Measurements from ENCODE around the gene NR5A1. TPM values are rescaled to one million over a fixed set of nuclear protein-coding genes. Genes with fewer than 3 reads are reported as not detected.

NR5A1 gene
- total RNA-seq, 1 donor from 2014 or later, result not detected

GRCh38 chr9:124485201-124485600, 22.0 kb downstream of the NR5A1 start:
- Histone ChIP-seq H3K9me3 (replicated peaks) (no peaks in the 10 kb centered on the region), H3K4me1 (no peaks in the 10 kb centered on the region), H3K4me3 (no peak overlapping the region), H3K36me3 (no peaks in the 10 kb centered on the region), H3K27ac (replicated peaks) (no peak overlapping the region), H3K27me3 (ENCODE audit: low read depth) (peaks cover 95% of the 10 kb centered on the region)
- no peak for DNase-seq
- TF ChIP-seq CTCF (IDR thresholded peaks at IDR 0.05; ENCODE audit: borderline replicate concordance), result no peak
- intact Hi-C loops (cut with micrococcal nuclease), result no loop called here

- DNase-seq, result no peak
- no peaks in the 10 kb centered on the region for H3K4me1 ChIP-seq
- H3K27ac ChIP-seq (replicated peaks), result no peak overlapping the region
- no peak for TF ChIP-seq CTCF (IDR thresholded peaks at IDR 0.05; ENCODE audit: borderline replicate concordance)
- no peak overlapping the region for H3K4me3 ChIP-seq
- intact Hi-C loops (cut with micrococcal nuclease), result no loop called here
- no peaks in the 10 kb centered on the region for H3K36me3 ChIP-seq
- H3K9me3 ChIP-seq (replicated peaks), result no peaks in the 10 kb centered on the region
- peaks cover 100% of the 10 kb centered on the region for H3K27me3 ChIP-seq (ENCODE audit: low read depth)
Observed at GRCh38 chr9:124483481-124483880, 23.7 kb downstream of the NR5A1 start.

- peaks cover 8% of the 10 kb centered on the region for H3K4me1 ChIP-seq
- intact Hi-C loops (cut with micrococcal nuclease), result no loop called here
- H3K4me3 ChIP-seq, result no peak overlapping the region
- no peak for DNase-seq
- no peak for TF ChIP-seq CTCF (IDR thresholded peaks at IDR 0.05; ENCODE audit: borderline replicate concordance)
- peaks cover 100% of the 10 kb centered on the region for H3K27me3 ChIP-seq (ENCODE audit: low read depth)
- no peaks in the 10 kb centered on the region for H3K9me3 ChIP-seq (replicated peaks)
- no peaks in the 10 kb centered on the region for H3K36me3 ChIP-seq
- no peak overlapping the region for H3K27ac ChIP-seq (replicated peaks)
Observed at GRCh38 chr9:124482431-124483031, 24.7 kb downstream of the NR5A1 start.

- DNase-seq, result no peak
- intact Hi-C loops (cut with micrococcal nuclease), result no loop called here
- Histone ChIP-seq H3K9me3 (replicated peaks) (no peaks in the 10 kb centered on the region), H3K27me3 (ENCODE audit: low read depth) (peaks cover 100% of the 10 kb centered on the region), H3K4me3 (no peak overlapping the region), H3K4me1 (peaks cover 11% of the 10 kb centered on the region), H3K36me3 (no peaks in the 10 kb centered on the region), H3K27ac (replicated peaks) (no peak overlapping the region)
- TF ChIP-seq CTCF (IDR thresholded peaks at IDR 0.05; ENCODE audit: borderline replicate concordance), result no peak
Observed at GRCh38 chr9:124481115-124481514, 26.1 kb downstream of the NR5A1 start.

- Histone ChIP-seq H3K9me3 (replicated peaks) (no peaks in the 10 kb centered on the region), H3K27ac (replicated peaks) (no peak overlapping the region), H3K4me3 (no peak overlapping the region), H3K27me3 (ENCODE audit: low read depth) (peaks cover 100% of the 10 kb centered on the region), H3K36me3 (no peaks in the 10 kb centered on the region), H3K4me1 (peaks cover 11% of the 10 kb centered on the region)
- intact Hi-C loops (cut with micrococcal nuclease), result no loop called here
- TF ChIP-seq CTCF (IDR thresholded peaks at IDR 0.05; ENCODE audit: borderline replicate concordance), result peak; percentile 53
- no peak for DNase-seq
Observed at GRCh38 chr9:124480621-124480981, 26.6 kb downstream of the NR5A1 start.

Data from left ventricle myocardium inferior (tissue), 1 donor.